K562 treated with DMSO at 1 percent for 48 hours (cell line): ENCODE measurements around the gene TNS3. TPM values are rescaled to one million over a fixed set of nuclear protein-coding genes. Genes with fewer than 3 reads are reported as not detected.

Experiments
- total RNA-seq: library from RNA; unstranded; fragments of 300-600 nt; gene quantifications from 2 replicates; pipeline ENCODE4 v1.2.3, GENCODE V29; 2022; ENCODE audit warnings: low replicate concordance; ENCODE audit errors: extremely low read depth

Gene TNS3
- total RNA-seq, result not detected in 2 replicates

GRCh38 chr7:47581804-47582763, at the start of gene TNS3:
Gene TNS3 (minus strand): TSS chr7:47582111. CDS start chr7:47439636, 142,475 bp downstream.

